ENCODE results near the gene RPS8.
"Not testable (repeated sequence)": the region's sequence is repeated elsewhere in the genome, so short reads cannot be mapped to it uniquely, and the experiment has no call there.

The RPS8 gene

DNA sequence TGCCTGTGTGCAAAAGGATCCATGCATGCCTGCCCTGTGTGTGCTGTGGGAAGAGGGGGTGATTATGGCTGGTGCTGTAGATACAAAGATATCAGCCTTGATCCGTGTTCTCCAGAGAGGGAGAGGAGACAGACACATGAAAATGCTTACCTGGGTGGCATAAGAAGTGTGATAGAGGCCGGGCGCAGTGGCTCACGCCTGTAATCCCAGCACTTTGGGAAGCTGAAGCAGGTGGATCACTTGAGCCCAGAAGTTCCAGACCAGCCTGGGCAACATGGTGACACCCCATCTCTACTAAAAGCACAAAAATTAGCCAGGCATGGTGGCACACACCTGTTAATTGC is 35.4 kb downstream of the RPS8 start:
- not testable (repeated sequence) for DNase-seq; ATAC-seq (replicated peaks); H3K27me3 Mint-ChIP-seq; H3K9me3 Mint-ChIP-seq
- peak overlapping the region; percentile 54 to 76 for H3K4me3 Mint-ChIP-seq
- peaks cover 84% of the 10 kb centered on the region for H3K36me3 Mint-ChIP-seq (ENCODE audit: insufficient read depth)
- peak overlapping the region; percentile 98 to 99 for H3K27ac Mint-ChIP-seq
- peaks cover 58 to 62% of the 10 kb centered on the region in 2 donors for H3K4me1 Mint-ChIP-seq (ENCODE audit: low read depth in 2 of 2)

DNA sequence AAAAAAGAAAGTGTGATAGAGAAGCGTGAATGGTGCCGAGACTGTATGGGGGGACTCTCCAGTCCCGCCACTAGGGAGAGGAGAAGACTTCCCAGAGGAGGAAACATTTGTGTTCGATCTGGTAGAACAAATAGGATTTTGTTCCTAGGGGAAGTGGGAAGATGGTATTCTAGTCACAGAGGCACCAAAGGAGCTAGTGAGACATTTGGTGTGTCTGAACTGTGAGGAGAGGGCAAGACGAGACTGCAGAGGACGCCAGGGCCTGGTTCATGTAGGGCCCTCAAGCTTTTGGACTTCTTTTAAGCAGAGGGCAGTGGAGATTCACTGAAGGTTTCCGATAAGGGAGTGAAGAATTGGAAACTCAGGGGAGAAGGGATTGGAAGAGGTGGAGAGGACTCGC is 35.9 kb downstream of the RPS8 start:
- Mint-ChIP-seq H3K4me1 (ENCODE audit: low read depth in 2 of 2) (peaks cover 58 to 62% of the 10 kb centered on the region in 2 donors), H3K4me3 (peak overlapping the region; percentile 54 to 76), H3K9me3 (no peaks in the 10 kb centered on the region), H3K36me3 (ENCODE audit: insufficient read depth) (peaks cover 80% of the 10 kb centered on the region), H3K27ac (peak overlapping the region; percentile 98 to 99), H3K27me3 (no peaks in the 10 kb centered on the region)
- DNase-seq (no peak), ATAC-seq (replicated peaks) (no peak)

DNA sequence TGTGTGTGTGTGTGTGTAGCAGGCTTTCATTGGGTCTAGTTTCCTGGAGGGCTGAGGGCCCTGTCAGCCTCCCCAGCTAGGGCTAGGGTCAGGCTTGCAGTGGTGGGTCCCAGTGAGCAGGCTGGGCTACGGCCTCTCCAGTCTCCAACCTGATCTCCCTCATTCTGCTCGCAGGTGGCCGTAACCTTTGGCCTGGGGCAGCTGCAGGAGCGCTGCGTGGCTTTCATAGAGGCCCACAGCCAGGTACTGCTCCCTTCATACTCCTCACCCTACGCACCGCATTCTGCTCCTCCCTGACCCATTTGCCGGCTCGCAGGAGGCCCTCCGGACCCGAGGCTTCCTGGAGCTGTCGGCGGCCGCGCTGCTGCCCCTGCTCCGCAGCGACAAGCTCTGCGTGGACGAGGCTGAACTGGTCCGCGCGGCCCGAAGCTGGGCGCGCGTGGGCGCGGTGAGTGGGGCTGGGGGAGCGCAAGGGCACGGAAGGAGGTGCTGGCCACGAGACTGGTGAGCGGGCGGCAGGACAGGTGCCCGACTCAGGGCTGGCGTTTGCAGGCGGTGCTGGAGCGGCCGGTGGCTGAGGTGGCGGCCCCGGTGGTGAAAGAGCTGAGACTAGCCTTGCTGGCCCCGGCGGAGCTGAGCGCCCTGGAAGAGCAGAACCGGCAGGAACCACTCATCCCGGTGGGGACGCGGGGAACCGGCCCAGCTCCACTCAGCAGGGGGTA is 37.6 kb downstream of the RPS8 start:
- no peaks in the 10 kb centered on the region for H3K27me3 Mint-ChIP-seq
- peaks cover 46 to 53% of the 10 kb centered on the region in 2 donors for H3K4me1 Mint-ChIP-seq (ENCODE audit: low read depth in 2 of 2)
- ATAC-seq (replicated peaks) (no peak), DNase-seq (no peak)
- H3K27ac Mint-ChIP-seq, result peak overlapping the region; percentile 97 to 99
- H3K36me3 Mint-ChIP-seq (ENCODE audit: insufficient read depth), result peaks cover 64% of the 10 kb centered on the region
- peak overlapping the region; percentile 78 to 92 for H3K4me3 Mint-ChIP-seq
- H3K9me3 Mint-ChIP-seq, result no peaks in the 10 kb centered on the region

DNA sequence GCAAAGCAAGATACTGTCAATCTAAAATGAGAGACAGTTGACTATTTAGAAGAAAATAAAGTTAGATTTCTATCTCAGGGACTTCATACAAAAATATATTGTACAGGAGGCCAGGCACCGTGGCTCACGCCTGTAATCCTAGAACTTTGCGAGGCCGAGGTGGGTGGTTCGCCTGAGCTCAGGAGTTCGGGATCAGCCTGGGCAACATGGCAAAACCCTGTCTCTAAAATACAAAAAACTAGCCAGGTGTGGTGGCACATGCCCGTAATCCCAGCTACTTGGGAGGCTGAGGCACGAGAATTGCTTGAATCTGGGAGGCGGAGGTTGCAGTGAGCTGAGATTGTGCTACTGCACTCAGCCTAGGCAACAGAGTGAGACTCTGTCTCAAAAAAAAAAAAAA is 40.6 kb downstream of the RPS8 start:
- ATAC-seq (replicated peaks); H3K9me3 Mint-ChIP-seq; DNase-seq; H3K27me3 Mint-ChIP-seq; H3K27ac Mint-ChIP-seq: not testable (repeated sequence)
- Mint-ChIP-seq H3K4me3 (peak overlapping the region in 1 of 2 donors; percentile 78), H3K4me1 (ENCODE audit: low read depth in 2 of 2) (peaks cover 44 to 46% of the 10 kb centered on the region in 2 donors), H3K36me3 (ENCODE audit: insufficient read depth) (peaks cover 55% of the 10 kb centered on the region)

DNA sequence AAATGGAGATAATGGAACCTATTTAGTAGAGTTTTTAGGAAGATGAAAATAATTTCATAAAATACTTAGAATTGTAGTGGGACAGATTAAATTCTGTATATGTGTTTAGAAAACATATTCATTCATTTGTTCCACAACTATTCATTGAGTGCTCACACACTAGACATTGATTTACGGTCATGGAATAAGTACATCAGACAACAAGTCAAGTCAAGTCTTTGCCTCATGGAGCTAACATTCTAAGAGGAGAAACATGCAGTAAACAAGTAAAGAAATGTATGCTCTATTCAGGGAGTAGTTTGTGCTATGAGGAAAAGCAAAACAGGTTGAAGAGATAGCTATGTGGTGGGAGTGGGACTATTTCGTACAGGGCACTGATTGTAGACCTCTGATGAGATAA is 42.0 kb downstream of the RPS8 start:
- H3K27ac Mint-ChIP-seq, result peak overlapping the region in 1 of 2 donors; percentile 100
- H3K36me3 Mint-ChIP-seq (ENCODE audit: insufficient read depth), result peaks cover 43% of the 10 kb centered on the region

DNA sequence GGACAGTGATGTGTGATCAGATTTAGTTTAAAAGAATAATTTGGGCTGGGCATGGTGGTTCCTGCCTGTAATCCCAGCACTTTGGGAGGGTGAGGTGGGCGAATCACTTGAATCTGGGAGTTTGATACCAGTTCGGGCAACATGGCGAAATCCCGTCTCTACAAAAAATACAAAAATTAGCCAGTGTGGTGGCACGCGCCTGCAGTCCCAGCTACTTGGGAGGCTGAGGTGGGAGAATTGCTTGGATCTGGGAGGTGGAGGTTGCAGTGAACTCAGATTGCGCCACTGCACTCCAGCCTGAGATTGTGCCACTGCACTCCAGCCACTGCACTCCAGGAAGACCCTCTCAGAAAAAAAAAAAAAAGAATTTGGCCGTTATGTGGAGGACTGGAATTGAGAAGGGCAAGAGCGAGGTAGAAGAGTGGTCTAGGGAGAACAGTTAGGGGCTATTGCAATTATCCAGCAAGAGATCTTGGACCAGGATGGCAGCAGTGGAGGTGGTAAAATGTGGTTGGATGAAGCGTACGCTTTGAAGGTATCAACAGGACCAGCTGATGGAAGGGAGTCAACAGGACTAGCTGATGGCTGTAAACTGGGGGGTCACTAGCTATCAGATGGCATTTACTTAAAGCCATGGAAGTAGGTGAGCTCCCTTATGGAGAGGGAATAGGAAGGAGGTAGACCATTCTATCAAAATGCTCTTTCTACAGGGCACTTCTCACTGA is 42.6 kb downstream of the RPS8 start:
- DNase-seq (no peak), ATAC-seq (replicated peaks) (no peak)
- Mint-ChIP-seq H3K4me1 (ENCODE audit: low read depth in 2 of 2) (peaks cover 37% of the 10 kb centered on the region in 2 donors), H3K27me3 (no peaks in the 10 kb centered on the region), H3K27ac (peak overlapping the region; percentile 88 to 100), H3K4me3 (peak overlapping the region; percentile 89 to 93), H3K36me3 (ENCODE audit: insufficient read depth) (peaks cover 40% of the 10 kb centered on the region), H3K9me3 (no peaks in the 10 kb centered on the region)

More for the DNA sequence above, 42.0 kb downstream of the RPS8 start:
- Mint-ChIP-seq H3K4me1 (ENCODE audit: low read depth in 2 of 2) (peaks cover 37 to 40% of the 10 kb centered on the region in 2 donors), H3K27me3 (no peaks in the 10 kb centered on the region), H3K4me3 (peak overlapping the region in 1 of 2 donors; percentile 93), H3K9me3 (no peaks in the 10 kb centered on the region)
- DNase-seq (no peak), ATAC-seq (replicated peaks) (no peak)

DNA sequence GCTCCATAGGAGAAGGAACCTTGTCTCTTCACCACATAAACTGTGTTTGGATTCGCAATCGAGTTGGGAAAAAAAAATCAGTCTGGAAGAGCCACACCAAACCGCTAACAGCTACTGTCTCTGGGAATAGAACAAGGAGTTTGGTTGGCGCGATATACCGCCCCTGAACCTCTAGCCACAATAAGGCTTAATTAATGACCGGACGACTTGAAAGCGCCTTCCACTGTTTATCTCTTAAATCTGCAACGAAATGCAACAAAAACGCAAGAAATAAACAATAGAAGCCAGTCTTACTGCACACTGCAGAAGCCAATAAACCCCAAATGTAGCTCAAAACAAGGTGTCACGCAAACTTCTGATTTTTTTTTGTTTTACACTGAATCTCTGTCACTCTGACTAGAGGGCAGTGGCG is 43.9 kb downstream of the RPS8 start:
- peak overlapping the region; percentile 100 for H3K27ac Mint-ChIP-seq
- peaks cover 30% of the 10 kb centered on the region for H3K36me3 Mint-ChIP-seq (ENCODE audit: insufficient read depth)
- no peaks in the 10 kb centered on the region for H3K9me3 Mint-ChIP-seq
- peak overlapping the region; percentile 89 to 93 for H3K4me3 Mint-ChIP-seq
- ATAC-seq (replicated peaks) (no peak), DNase-seq (no peak)
- H3K4me1 Mint-ChIP-seq (ENCODE audit: low read depth in 2 of 2), result peaks cover 34 to 35% of the 10 kb centered on the region in 2 donors
- no peaks in the 10 kb centered on the region for H3K27me3 Mint-ChIP-seq

DNA sequence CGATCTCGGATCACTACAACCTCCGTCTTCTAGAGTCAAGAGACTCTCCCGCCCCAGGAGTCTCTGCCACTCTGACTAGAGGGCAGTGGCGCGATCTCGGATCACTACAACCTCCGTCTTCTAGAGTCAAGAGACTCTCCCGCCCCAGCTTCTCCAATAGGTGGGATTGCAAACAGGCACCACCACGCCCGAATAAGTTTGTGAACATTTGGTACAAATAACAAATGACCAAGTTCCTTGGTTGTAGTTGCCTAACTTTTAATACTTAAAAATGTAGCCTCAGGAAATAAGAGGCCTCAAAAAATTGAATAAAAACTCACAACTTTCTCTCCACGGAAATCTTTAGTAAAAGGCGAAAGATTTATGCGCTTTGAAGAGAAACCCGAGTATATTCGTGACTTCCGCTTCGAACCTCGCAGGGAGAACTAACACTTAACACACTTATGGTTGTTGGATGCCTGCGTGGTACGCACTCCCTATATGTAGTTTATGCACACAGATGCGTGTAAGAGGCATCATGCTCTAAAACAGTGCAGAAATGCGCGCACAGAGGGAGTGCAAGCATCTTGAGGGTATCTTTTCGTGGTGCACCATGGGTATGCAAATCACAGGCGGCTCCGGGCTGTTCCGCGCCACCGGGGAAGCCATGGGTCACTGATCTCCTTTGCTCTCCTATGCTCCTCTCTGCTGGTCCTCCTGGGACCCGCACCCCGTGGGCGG is 44.4 kb downstream of the RPS8 start:
- Mint-ChIP-seq H3K27ac (peak overlapping the region; percentile 100), H3K27me3 (no peaks in the 10 kb centered on the region), H3K36me3 (ENCODE audit: insufficient read depth) (peaks cover 29% of the 10 kb centered on the region), H3K4me1 (ENCODE audit: low read depth in 2 of 2) (peaks cover 32 to 33% of the 10 kb centered on the region in 2 donors), H3K9me3 (no peaks in the 10 kb centered on the region), H3K4me3 (peak overlapping the region; percentile 89 to 93)
- peak; percentile 80 for ATAC-seq (replicated peaks)
- DNase-seq, result peak; percentile 78 to 89 (median 82)

DNA sequence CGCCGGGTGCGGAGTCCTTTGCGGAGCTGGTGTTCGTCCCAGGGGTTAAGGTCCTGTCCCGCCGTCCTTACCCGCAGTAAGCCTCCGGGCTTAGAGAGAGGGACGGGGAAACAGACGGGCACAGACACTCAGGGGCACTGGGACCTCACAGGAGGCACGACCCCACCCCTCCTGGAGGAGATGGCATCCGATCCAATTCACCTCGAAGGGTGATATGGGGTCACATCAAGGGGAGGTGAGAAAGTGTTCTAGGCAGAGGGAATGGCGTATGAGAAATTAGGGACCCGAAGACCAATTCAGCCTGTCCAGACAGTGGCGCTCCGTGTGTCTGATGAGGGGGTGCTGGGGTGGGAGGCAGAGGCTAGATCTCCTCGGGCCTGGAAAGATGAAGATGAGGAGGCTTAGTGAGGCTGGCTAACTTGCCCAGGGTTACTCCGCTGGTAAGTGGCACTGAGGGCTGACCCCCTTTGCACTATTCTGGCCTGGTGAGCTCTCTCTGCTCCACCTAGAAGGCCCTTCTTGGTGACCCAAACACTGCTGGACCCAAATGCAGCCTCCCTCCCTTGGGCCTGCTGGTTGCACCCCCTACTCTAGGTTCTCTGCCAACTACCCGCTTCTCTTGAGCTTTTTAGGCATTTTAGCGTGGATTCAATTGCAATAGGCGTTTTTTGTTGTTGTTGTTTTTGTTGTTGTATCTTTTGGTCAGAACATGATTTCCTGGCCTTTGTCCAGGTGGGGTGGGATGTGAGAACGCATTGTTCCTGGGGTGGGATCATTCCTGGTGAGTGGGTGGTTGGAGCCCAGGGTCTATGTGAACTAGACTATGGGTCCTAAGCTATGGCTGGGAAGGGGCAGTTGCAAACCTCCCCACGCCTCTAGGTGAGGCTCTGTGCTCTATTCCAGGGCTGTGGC is 45.2 kb downstream of the RPS8 start:
- Mint-ChIP-seq H3K27me3 (no peaks in the 10 kb centered on the region), H3K4me1 (ENCODE audit: low read depth in 2 of 2) (peaks cover 26 to 27% of the 10 kb centered on the region in 2 donors), H3K36me3 (ENCODE audit: insufficient read depth) (peaks cover 28% of the 10 kb centered on the region), H3K27ac (peak overlapping the region; percentile 100), H3K4me3 (peak overlapping the region; percentile 89 to 93), H3K9me3 (no peaks in the 10 kb centered on the region)
- ATAC-seq (replicated peaks), result no peak
- DNase-seq, result no peak

DNA sequence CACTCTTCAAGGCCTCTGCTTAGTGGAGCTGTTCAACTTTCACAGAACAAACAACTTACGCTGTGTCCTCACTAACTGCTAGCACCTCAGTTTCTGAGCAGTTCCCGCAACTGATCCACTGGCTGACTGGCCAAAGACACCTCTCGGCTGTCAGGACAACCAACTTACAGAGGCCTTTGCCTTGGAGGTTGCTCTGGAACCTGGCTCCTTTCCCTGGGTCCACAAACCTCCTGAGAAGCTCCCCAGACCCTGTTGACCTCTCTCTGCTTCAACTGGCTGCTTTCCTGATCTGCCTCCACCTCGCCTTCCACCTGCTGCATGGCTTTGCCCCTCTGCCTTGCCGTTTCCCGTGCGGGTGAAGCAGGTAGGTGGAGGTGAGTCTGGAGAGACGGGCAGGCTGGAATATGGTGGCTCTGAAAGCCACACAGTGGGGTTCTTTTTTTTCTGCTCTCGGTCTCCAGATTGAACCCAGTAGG is 45.9 kb downstream of the RPS8 start:
- ATAC-seq (replicated peaks) (no peak), DNase-seq (no peak)
- Mint-ChIP-seq H3K4me3 (peak overlapping the region; percentile 89 to 93), H3K27me3 (no peaks in the 10 kb centered on the region), H3K27ac (peak overlapping the region; percentile 100), H3K36me3 (ENCODE audit: insufficient read depth) (peaks cover 30% of the 10 kb centered on the region), H3K9me3 (no peaks in the 10 kb centered on the region), H3K4me1 (ENCODE audit: low read depth in 2 of 2) (peaks cover 26 to 27% of the 10 kb centered on the region in 2 donors)

DNA sequence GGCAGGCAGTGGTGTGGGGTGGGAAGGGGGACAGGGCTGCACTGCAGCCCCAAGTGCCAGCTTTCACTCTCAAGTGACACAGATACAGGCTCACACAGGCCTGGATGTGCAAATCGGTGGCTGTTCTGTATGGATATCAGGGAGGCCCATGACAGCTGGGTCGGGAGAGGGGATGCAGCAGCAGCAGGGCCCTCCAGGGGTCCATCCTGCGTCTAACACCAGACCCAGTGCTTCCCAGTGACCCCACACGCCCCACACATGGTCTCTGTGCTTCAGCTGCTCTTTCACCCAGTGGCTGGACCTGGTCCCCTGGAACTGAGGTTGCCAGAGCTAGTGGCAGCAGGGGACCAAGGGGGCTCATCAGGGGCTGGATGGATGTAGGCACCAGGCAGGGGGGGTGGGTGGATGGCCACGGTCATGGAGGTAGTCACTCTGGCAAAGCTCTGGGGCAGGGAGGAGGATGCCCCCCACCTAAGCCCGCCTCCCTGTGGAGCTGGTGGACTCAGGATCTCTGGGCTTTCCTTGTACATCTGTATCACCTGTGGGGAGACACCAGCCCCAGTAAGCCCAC is 46.9 kb downstream of the RPS8 start:
- DNase-seq (no peak), ATAC-seq (replicated peaks) (no peak)
- H3K27ac Mint-ChIP-seq, result no peak overlapping the region
- peaks cover 26 to 27% of the 10 kb centered on the region in 2 donors for H3K4me1 Mint-ChIP-seq (ENCODE audit: low read depth in 2 of 2)
- no peak overlapping the region for H3K4me3 Mint-ChIP-seq
- H3K9me3 Mint-ChIP-seq, result no peaks in the 10 kb centered on the region
- no peaks in the 10 kb centered on the region for H3K27me3 Mint-ChIP-seq
- peaks cover 30% of the 10 kb centered on the region for H3K36me3 Mint-ChIP-seq (ENCODE audit: insufficient read depth)

DNA sequence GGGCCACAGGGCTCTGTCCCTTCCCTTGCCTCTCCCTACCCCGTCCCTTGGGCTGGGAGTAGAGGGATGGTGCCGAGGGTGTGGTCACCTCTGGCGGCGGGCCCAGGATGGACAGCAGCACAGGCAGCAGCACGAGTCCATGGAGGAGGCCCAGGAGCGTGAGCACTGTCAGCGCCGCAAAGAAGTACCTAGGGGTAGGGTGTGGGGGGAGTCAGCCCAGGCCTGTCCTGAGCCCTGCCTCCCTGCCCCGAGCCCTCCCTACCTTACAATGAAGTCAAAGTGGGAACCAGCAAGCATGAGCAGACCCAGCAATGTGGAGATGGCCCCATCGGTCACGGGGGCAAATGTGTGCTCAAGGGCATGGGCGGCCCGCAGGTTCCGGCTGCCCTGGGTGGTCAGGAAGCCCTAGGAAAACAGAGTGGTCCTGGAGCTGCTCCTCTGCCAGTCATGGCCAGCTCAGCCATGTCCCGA is 47.7 kb downstream of the RPS8 start:
- H3K4me1 Mint-ChIP-seq (ENCODE audit: low read depth in 2 of 2), result peaks cover 24 to 26% of the 10 kb centered on the region in 2 donors
- ATAC-seq (replicated peaks) (no peak), DNase-seq (no peak)
- H3K9me3 Mint-ChIP-seq, result no peaks in the 10 kb centered on the region
- H3K36me3 Mint-ChIP-seq (ENCODE audit: insufficient read depth), result peaks cover 30% of the 10 kb centered on the region
- no peak overlapping the region for H3K27ac Mint-ChIP-seq
- no peak overlapping the region for H3K4me3 Mint-ChIP-seq
- no peaks in the 10 kb centered on the region for H3K27me3 Mint-ChIP-seq
